GM12878 (cell line): Measurements from ENCODE around the gene XYLB.

ENCODE experiments used
- ATF3 ChIP-seq: IDR thresholded peaks from 2 replicates; pipeline ENCODE4 v1.6.1; 2011; ENCODE audit warnings: low read depth, mild to moderate bottlenecking, low read length, moderate library complexity, borderline replicate concordance; ENCODE audit errors: extremely low read depth
- CTCF ChIP-seq, 3 experiments: IDR thresholded peaks in 2 of 3; conservative IDR thresholded peaks in 1 of 3; 2 replicates each; pipeline ENCODE4 v1.5.1; 2011; ENCODE audit warnings: low read depth in 3 of 3, low read length in 3 of 3, mild to moderate bottlenecking in 3 of 3, control low read depth in 2 of 3, moderate library complexity in 2 of 3, inconsistent platforms in 1 of 3, mixed read lengths in 1 of 3; ENCODE audit not compliant: control insufficient read depth in 2 of 3, insufficient read depth in 1 of 3; ENCODE audit errors: extremely low read depth in 1 of 3
- E4F1 ChIP-seq: fragments of 450-650 bp; IDR thresholded peaks from 2 replicates; pipeline ENCODE4 v1.6.1; 2018; ENCODE audit warnings: borderline replicate concordance, mild to moderate bottlenecking; ENCODE audit not compliant: partially characterized antibody
- EZH2 ChIP-seq: IDR thresholded peaks from 2 replicates; pipeline ENCODE4 v1.6.1; 2012; ENCODE audit warnings: low read depth, mild to moderate bottlenecking, control low read depth, inconsistent platforms, low read length, borderline replicate concordance; ENCODE audit not compliant: control insufficient read depth
- FOS ChIP-seq: IDR thresholded peaks from 3 replicates; pipeline ENCODE4 v1.6.1; 2011; ENCODE audit warnings: borderline replicate concordance; ENCODE audit not compliant: insufficient read length; ENCODE audit errors: extremely low read depth
- NR2C2 ChIP-seq: IDR thresholded peaks from 2 replicates; pipeline ENCODE4 v1.6.1; 2011; ENCODE audit warnings: borderline replicate concordance, low read depth; ENCODE audit not compliant: control insufficient read depth, insufficient read length
- RFX5 ChIP-seq: IDR thresholded peaks from 2 replicates; pipeline ENCODE4 v1.6.1; 2011; ENCODE audit warnings: low read depth, low read length, improper control_type of control experiment
- SMAD1 ChIP-seq: fragments of 450-650 bp; IDR thresholded peaks from 2 replicates; pipeline ENCODE4 v1.6.1; 2018; ENCODE audit warnings: mild to moderate bottlenecking, low read depth; ENCODE audit not compliant: partially characterized antibody
- SMC3 ChIP-seq: IDR thresholded peaks from 2 replicates; pipeline ENCODE4 v1.6.1; 2011; ENCODE audit warnings: low read length, improper control_type of control experiment, borderline replicate concordance
- SP1 ChIP-seq: IDR thresholded peaks from one replicate; pipeline ENCODE4 v1.6.1; 2011; ENCODE audit warnings: low read depth, low read length
- USF2 ChIP-seq: IDR thresholded peaks from 2 replicates; pipeline ENCODE4 v1.6.1; 2011; ENCODE audit warnings: low read depth, low read length, improper control_type of control experiment, borderline replicate concordance
- YY1 ChIP-seq: IDR thresholded peaks from 2 replicates; pipeline ENCODE4 v1.6.1; 2011; ENCODE audit warnings: low read depth, mild to moderate bottlenecking, low read length
- ZNF274 ChIP-seq: IDR thresholded peaks from one replicate; pipeline ENCODE4 v1.8.0; 2011; ENCODE audit not compliant: insufficient read length, insufficient read depth

GRCh38 chr3:38374221-38374620, 27.6 kb downstream of the XYLB start:
- TF ChIP-seq FOS (no peak), SMAD1 (no peak), YY1 (no peak), NR2C2 (no peak), EZH2 (no peak), CTCF (IDR thresholded peaks at IDR 0.05 in 2 of 3, conservative IDR thresholded peaks at IDR 0.05 in 1 of 3; ENCODE audit: control insufficient read depth in 2 of 3, extremely low read depth in 1 of 3, insufficient read depth in 1 of 3, low read depth in 3 of 3, low read length in 3 of 3) (no peak), SMC3 (no peak), USF2 (no peak), RFX5 (no peak), SP1 (no peak), ZNF274 (no peak), E4F1 (no peak), ATF3 (no peak)
